Keratinocyte (primary cell): ENCODE results near the gene CYSLTR1. TPM values are rescaled to one million over a fixed set of nuclear protein-coding genes. Genes with fewer than 3 reads are reported as not detected.

Experiments used
- DNase-seq: peaks from one replicate; pipeline ENCODE4 v3.0.0-alpha.2; 2011; ENCODE audit warnings: low read depth, missing footprints, low spot score
- FAIRE-seq: peaks from 2 replicates; lab custom pipeline; 2011; peaks lifted over from hg19 to GRCh38; lab: Jason Lieb, UNC
- H2AFZ ChIP-seq: 2 replicates; pipeline ENCODE4 v1.6.0; 2012; ENCODE audit warnings: low read length, control low read depth, inconsistent platforms; ENCODE audit not compliant: control insufficient read depth
- H3K27ac ChIP-seq: 2 replicates; pipeline ENCODE4 v1.5.1; 2011; ENCODE audit warnings: low read length; ENCODE audit not compliant: control insufficient read depth, insufficient read depth
- H3K27me3 ChIP-seq: 3 replicates; pipeline ENCODE4 v1.6.0; 2011; ENCODE audit warnings: low read length; ENCODE audit not compliant: control insufficient read depth, insufficient read depth; ENCODE audit errors: extremely low read depth
- H3K36me3 ChIP-seq, 2 experiments: 2 replicates in 1 of 2; 3 replicates in 1 of 2; pipeline ENCODE4 v1.5.1; 2011; ENCODE audit warnings: low read length in 2 of 2, mild to moderate bottlenecking in 1 of 2; ENCODE audit not compliant: control insufficient read depth in 2 of 2, insufficient read depth in 2 of 2; ENCODE audit errors: extremely low read depth in 1 of 2
- H3K4me1 ChIP-seq: 3 replicates; pipeline ENCODE4 v1.5.1; 2011; ENCODE audit warnings: low read length; ENCODE audit not compliant: control insufficient read depth, insufficient read depth; ENCODE audit errors: extremely low read depth
- H3K4me2 ChIP-seq: 3 replicates; pipeline ENCODE4 v1.6.0; 2011; ENCODE audit warnings: low read depth, low read length; ENCODE audit not compliant: control insufficient read depth, insufficient read depth; ENCODE audit errors: extremely low read depth
- H3K4me3 ChIP-seq, 3 experiments: fragments of 200-600 bp in 1 of 3; sonication (generic) in 1 of 3; 2 replicates in 2 of 3; 3 replicates in 1 of 3; pipeline ENCODE4 v1.5.1; 2011 to 2016; ENCODE audit warnings: low read length in 3 of 3, mild to moderate bottlenecking in 3 of 3, control low read depth in 2 of 3, inconsistent platforms in 1 of 3, low read depth in 1 of 3, mixed read lengths in 1 of 3, mixed run types in 1 of 3, moderate library complexity in 1 of 3; ENCODE audit not compliant: control insufficient read depth in 2 of 3, insufficient read depth in 2 of 3; ENCODE audit errors: extremely low read depth in 1 of 3
- H3K79me2 ChIP-seq: 2 replicates; pipeline ENCODE4 v1.6.0; 2012; ENCODE audit warnings: low read length; ENCODE audit not compliant: control insufficient read depth, insufficient read depth
- H3K9ac ChIP-seq: 3 replicates; pipeline ENCODE4 v1.6.0; 2011; ENCODE audit warnings: low read length; ENCODE audit not compliant: control insufficient read depth, insufficient read depth; ENCODE audit errors: extremely low read depth
- H3K9me1 ChIP-seq: 3 replicates; pipeline ENCODE4 v1.6.0; 2011; ENCODE audit warnings: low read length; ENCODE audit not compliant: control insufficient read depth, insufficient read depth; ENCODE audit errors: extremely low read depth
- H3K9me3 ChIP-seq: 2 replicates; pipeline ENCODE4 v1.5.1; 2012; ENCODE audit warnings: low read depth, low read length; ENCODE audit not compliant: control insufficient read depth
- H4K20me1 ChIP-seq: 3 replicates; pipeline ENCODE4 v1.6.0; 2011; ENCODE audit warnings: low read length; ENCODE audit not compliant: control insufficient read depth, insufficient read depth; ENCODE audit errors: extremely low read depth
- EZH2 ChIP-seq: IDR thresholded peaks from one replicate; pipeline ENCODE4 v1.6.1; 2012; ENCODE audit warnings: inconsistent platforms, mild to moderate bottlenecking, low read length, moderate library complexity
- dilution Hi-C: fragments of 300-500 bp; cut with MboI; formaldehyde crosslinking; loops from one replicate; pipeline ENCODE4 v1.7.0; 2020; ENCODE audit warnings: low sequenced_read_pairs; ENCODE audit not compliant: extremely low pct_ligation_motif_present
- polyA plus RNA-seq, 5 experiments: library from polyadenylated mRNA; depleted of rRNA in 3 of 5; stranded (reverse) in 3 of 5; stranded (forward) in 1 of 5; unstranded in 1 of 5; fragments of >200 nt; gene quantifications; 1 replicate in 1 of 5; 2 replicates in 3 of 5; 3 replicates in 1 of 5; pipeline versions ENCODE4 v1.2.1 to v1.2.3, GENCODE V29; 2011 to 2012; ENCODE audit warnings: missing spikeins in 2 of 5, low read depth in 1 of 5, low replicate concordance in 1 of 5
- TF ChIP-seq, protein P1 (sequence below), 3 experiments: IDR thresholded peaks in 1 of 3; conservative IDR thresholded peaks in 1 of 3; optimal IDR thresholded peaks in 1 of 3; 2 replicates in 2 of 3; 3 replicates in 1 of 3; pipeline versions ENCODE3 to v1.5.1; 2011; ENCODE audit warnings: low read length in 3 of 3, mild to moderate bottlenecking in 3 of 3, moderate library complexity in 2 of 3, control low read depth in 1 of 3, inconsistent platforms in 1 of 3; ENCODE audit not compliant: insufficient read depth in 2 of 3; ENCODE audit errors: extremely low read depth in 1 of 3

CYSLTR1 gene
- polyA plus RNA-seq, 1 donor (not counting 4 experiments of a cell fraction or from before 2014, with no cell fraction given), result not detected

DNA sequence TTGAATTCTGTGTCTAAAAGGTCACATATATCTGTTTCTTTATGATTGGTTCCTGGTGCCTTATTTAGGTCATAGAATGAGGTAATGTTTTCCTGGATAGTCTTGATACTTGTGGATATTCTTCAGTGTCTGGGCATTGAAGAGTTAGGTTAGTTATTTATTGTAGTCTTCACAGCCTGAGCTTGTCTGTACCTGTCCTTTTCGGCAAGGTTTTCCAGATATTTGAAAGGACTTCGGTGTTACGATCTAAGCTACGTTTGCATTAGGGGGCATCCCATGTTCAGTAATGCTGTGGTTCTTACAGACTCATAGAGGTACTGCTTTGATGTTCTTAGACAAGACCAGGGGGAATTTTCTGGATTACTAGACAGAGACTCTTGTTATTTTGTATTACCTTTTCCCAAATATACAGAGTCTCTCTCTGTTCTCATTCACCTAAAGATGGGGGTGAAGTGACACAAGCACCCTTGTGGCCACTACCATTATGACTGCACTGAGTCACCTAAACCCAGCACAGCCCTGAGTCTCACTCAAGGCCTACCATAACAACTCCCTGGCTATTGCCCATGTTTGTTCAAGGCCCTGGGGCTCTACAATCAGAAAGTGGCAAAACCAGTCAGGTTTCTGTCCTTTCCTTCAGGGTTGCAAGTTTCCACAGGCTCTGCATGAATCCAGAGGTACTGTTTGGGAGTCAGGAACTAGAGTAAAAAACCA lies 30.1 kb upstream of the CYSLTR1 start:
- Histone ChIP-seq H2AFZ (peak overlapping the region; percentile 56), H3K9me3 (no peaks in the 10 kb centered on the region), H4K20me1 (no peaks in the 10 kb centered on the region), H3K79me2 (no peaks in the 10 kb centered on the region), H3K4me2 (peak overlapping the region; percentile 49), H3K4me3 (no peak overlapping the region), H3K27ac (peak overlapping the region; percentile 58), H3K4me1 (peaks cover 14% of the 10 kb centered on the region), H3K9ac (no peak overlapping the region), H3K36me3 (no peaks in the 10 kb centered on the region), H3K9me1 (no peaks in the 10 kb centered on the region), H3K27me3 (no peaks in the 10 kb centered on the region)
- FAIRE-seq, result peak; percentile 90
- DNase-seq, result peak; percentile 48
- TF ChIP-seq, protein P1, sequence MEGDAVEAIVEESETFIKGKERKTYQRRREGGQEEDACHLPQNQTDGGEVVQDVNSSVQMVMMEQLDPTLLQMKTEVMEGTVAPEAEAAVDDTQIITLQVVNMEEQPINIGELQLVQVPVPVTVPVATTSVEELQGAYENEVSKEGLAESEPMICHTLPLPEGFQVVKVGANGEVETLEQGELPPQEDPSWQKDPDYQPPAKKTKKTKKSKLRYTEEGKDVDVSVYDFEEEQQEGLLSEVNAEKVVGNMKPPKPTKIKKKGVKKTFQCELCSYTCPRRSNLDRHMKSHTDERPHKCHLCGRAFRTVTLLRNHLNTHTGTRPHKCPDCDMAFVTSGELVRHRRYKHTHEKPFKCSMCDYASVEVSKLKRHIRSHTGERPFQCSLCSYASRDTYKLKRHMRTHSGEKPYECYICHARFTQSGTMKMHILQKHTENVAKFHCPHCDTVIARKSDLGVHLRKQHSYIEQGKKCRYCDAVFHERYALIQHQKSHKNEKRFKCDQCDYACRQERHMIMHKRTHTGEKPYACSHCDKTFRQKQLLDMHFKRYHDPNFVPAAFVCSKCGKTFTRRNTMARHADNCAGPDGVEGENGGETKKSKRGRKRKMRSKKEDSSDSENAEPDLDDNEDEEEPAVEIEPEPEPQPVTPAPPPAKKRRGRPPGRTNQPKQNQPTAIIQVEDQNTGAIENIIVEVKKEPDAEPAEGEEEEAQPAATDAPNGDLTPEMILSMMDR (optimal IDR thresholded peaks at IDR 0.05 in 1 of 3, IDR thresholded peaks at IDR 0.05 in 1 of 3, conservative IDR thresholded peaks at IDR 0.05 in 1 of 3; ENCODE audit: extremely low read depth in 1 of 3, insufficient read depth in 2 of 3, low read length in 3 of 3), result peak; percentile 32 to 42 (median 39)
- no peak for TF ChIP-seq EZH2
- dilution Hi-C loops, result no loop called here

DNA sequence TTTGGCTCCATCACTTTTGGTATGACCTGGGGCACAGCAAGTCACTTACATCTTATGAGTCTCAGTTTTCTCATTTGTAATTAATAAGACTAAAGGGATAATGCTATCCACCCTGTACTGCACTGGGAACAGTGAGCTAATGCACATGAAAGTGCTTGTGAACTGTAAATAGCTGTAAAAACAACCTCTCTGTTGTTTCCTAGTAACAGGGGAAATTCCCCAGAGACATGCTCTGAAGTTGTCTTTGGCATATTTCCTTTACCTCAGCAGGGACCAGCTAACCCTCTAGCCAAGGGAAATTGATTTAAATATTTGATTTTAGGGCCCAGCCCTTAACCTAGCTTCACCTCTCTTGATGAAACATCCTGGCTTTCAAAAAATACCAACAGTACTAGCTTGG lies 6.1 kb upstream of the CYSLTR1 start:
- Histone ChIP-seq H3K9ac (no peak overlapping the region), H3K79me2 (no peaks in the 10 kb centered on the region), H3K4me1 (no peaks in the 10 kb centered on the region), H2AFZ (no peak overlapping the region), H3K9me1 (no peaks in the 10 kb centered on the region), H3K4me2 (no peak overlapping the region), H3K9me3 (no peaks in the 10 kb centered on the region), H3K4me3 (no peak overlapping the region), H3K36me3 (no peaks in the 10 kb centered on the region), H3K27me3 (no peaks in the 10 kb centered on the region), H4K20me1 (no peaks in the 10 kb centered on the region), H3K27ac (no peak overlapping the region)
- DNase-seq (no peak), FAIRE-seq (no peak)
- dilution Hi-C loops, result no loop called here
- TF ChIP-seq, protein P1 (optimal IDR thresholded peaks at IDR 0.05 in 1 of 3, IDR thresholded peaks at IDR 0.05 in 1 of 3, conservative IDR thresholded peaks at IDR 0.05 in 1 of 3; ENCODE audit: extremely low read depth in 1 of 3, insufficient read depth in 2 of 3, low read length in 3 of 3), result no peak
- TF ChIP-seq EZH2, result no peak
